Subcutaneous adipose tissue (tissue), 4 donors: ENCODE data around the gene OAT. TPM values are rescaled to one million over a fixed set of nuclear protein-coding genes. Genes with fewer than 3 reads are reported as not detected.

Source experiments
- CTCF ChIP-seq: fragments of 450-650 bp; IDR thresholded peaks from one replicate; pipeline ENCODE4 v1.5.1; 2016; ENCODE audit warnings: low read depth, mild to moderate bottlenecking, control low read depth, antibody characterized with exemption, moderate library complexity
- total RNA-seq, 4 donors: library from RNA; depleted of rRNA; stranded (reverse); fragments of >200 nt; gene quantifications; one replicate each; pipeline ENCODE4 v1.1.0, GENCODE V29; 2016

OAT gene
- total RNA-seq, 4 donors from 2014 or later, result 46.5 to 96.4 (median 93.1) TPM

GRCh38 chr10:124461642-124462347, 43.1 kb upstream of the OAT start, which contains the start of gene LHPP:
Gene LHPP, plus strand, starts transcription at chr10:124461823. Its CDS starts 40 bp downstream, at chr10:124461863.
- TF ChIP-seq CTCF, result no peak

- no peak for TF ChIP-seq CTCF
These were observed 41.4 kb upstream of the OAT start for GRCh38 chr10:124460144-124460543.

GRCh38 chr10:124459395-124459794, 40.7 kb upstream of the OAT start:
- no peak for TF ChIP-seq CTCF

GRCh38 chr10:124458889-124459288, 40.2 kb upstream of the OAT start:
- no peak for TF ChIP-seq CTCF

- no peak for TF ChIP-seq CTCF
These were observed 39.8 kb upstream of the OAT start for GRCh38 chr10:124458473-124458872.

GRCh38 chr10:124455441-124455840, 36.7 kb upstream of the OAT start:
- TF ChIP-seq CTCF, result no peak

GRCh38 chr10:124453960-124454610, 35.4 kb upstream of the OAT start:
- TF ChIP-seq CTCF, result no peak
